K562 (cell line): ENCODE data around the gene FARP2. TPM values are rescaled to one million over a fixed set of nuclear protein-coding genes. Genes with fewer than 3 reads are reported as not detected.

ENCODE experiments used
- BRD9 ChIP-seq: fragments of 450-650 bp; IDR thresholded peaks from 2 replicates; pipeline ENCODE4 v1.6.1; 2018; ENCODE audit warnings: low read depth; ENCODE audit not compliant: partially characterized antibody
- DNMT1 ChIP-seq: fragments of 450-650 bp; IDR thresholded peaks from 2 replicates; pipeline ENCODE4 v1.6.1; 2016; ENCODE audit warnings: antibody characterized with exemption, mild to moderate bottlenecking
- DPF2 ChIP-seq: fragments of 450-650 bp; IDR thresholded peaks from 2 replicates; pipeline ENCODE4 v1.6.1; 2016
- ERF ChIP-seq: fragments of 450-650 bp; formaldehyde crosslinking; IDR thresholded peaks from 2 replicates; pipeline ENCODE4 v1.4.0; 2020; ENCODE audit warnings: mild to moderate bottlenecking, mixed read lengths
- GTF2F1 ChIP-seq: IDR thresholded peaks from 2 replicates; pipeline ENCODE4 v1.6.1; 2011; ENCODE audit warnings: low read depth, low read length, improper control_type of control experiment
- MAFG ChIP-seq: fragments of 450-650 bp; conservative IDR thresholded peaks from 2 replicates; pipeline ENCODE4 v1.6.1; 2016; ENCODE audit warnings: missing genetic modification characterization, missing compliant biosample characterization
- MIER1 ChIP-seq: fragments of 450-650 bp; IDR thresholded peaks from 2 replicates; pipeline ENCODE4 v1.6.1; 2016; ENCODE audit warnings: antibody characterized with exemption, mild to moderate bottlenecking, low read depth
- NCOR1 ChIP-seq: fragments of 450-650 bp; IDR thresholded peaks from 2 replicates; pipeline ENCODE4 v1.6.1; 2016; ENCODE audit warnings: mild to moderate bottlenecking, moderate library complexity
- NR2F6 ChIP-seq: fragments of 450-650 bp; formaldehyde crosslinking; IDR thresholded peaks from 2 replicates; pipeline ENCODE4 v1.4.0; 2020; ENCODE audit warnings: mild to moderate bottlenecking
- POLR3A ChIP-seq: IDR thresholded peaks from 2 replicates; pipeline ENCODE4 v1.6.1; 2011; ENCODE audit warnings: borderline replicate concordance, mild to moderate bottlenecking, moderate library complexity; ENCODE audit not compliant: insufficient read length, insufficient read depth; ENCODE audit errors: extremely low read depth
- PYGO2 ChIP-seq: fragments of 450-650 bp; IDR thresholded peaks from 2 replicates; pipeline ENCODE4 v1.6.1; 2016; ENCODE audit warnings: mild to moderate bottlenecking, missing genetic modification characterization, moderate library complexity, missing compliant biosample characterization
- STAT5A ChIP-seq: IDR thresholded peaks from 2 replicates; pipeline ENCODE4 v1.6.1; 2012; ENCODE audit warnings: low read length, inconsistent platforms, borderline replicate concordance
- ZBED1 ChIP-seq: IDR thresholded peaks from 2 replicates; pipeline ENCODE4 v1.6.1; 2014
- ZNF282 ChIP-seq: sonication (generic); formaldehyde crosslinking; IDR thresholded peaks from 2 replicates; pipeline ENCODE4 v1.8.1; 2023; ENCODE audit warnings: missing genetic modification reagents
- ZNF699 ChIP-seq: fragments of 250-450 bp; sonication (Bioruptor Pico); IDR thresholded peaks from 2 replicates; pipeline ENCODE4 v1.8.0; 2021; ENCODE audit warnings: mild to moderate bottlenecking, moderate library complexity; ENCODE audit not compliant: insufficient replicate concordance
- polyA plus RNA-seq, 8 experiments: library from polyadenylated mRNA; depleted of rRNA in 4 of 8; stranded (reverse) in 5 of 8; unstranded in 3 of 8; fragments of >200 nt; fragmentation: Nextera tagmentation in 2 of 8; fragmentation: Illumina TruSeq in 1 of 8; extraction: Ambion mirVana in 2 of 8; extraction: Trizol in 1 of 8; gene quantifications; 2 replicates each; pipeline versions ENCODE4 v1.2.1 to v1.2.3, GENCODE V29; 2011 to 2014; ENCODE audit warnings: inconsistent platforms in 1 of 8, missing spikeins in 1 of 8
- total RNA-seq, 7 experiments: library from RNA; depleted of rRNA in 6 of 7; stranded (reverse); fragments of >200 nt in 6 of 7; fragmentation: Illumina TruSeq in 2 of 7; extraction: Trizol in 2 of 7; gene quantifications; 2 replicates each; pipeline versions ENCODE4 v1.2.1 to v1.2.3, GENCODE V29; 2011 to 2021; ENCODE audit warnings: low replicate concordance in 1 of 7
- TF ChIP-seq, protein P1 (sequence below), 2 experiments: fragments of 150-350 bp in 1 of 2; IDR thresholded peaks; 2 replicates each; pipeline ENCODE4 v1.6.1; 2012 to 2016; ENCODE audit warnings: low read depth in 2 of 2, low read length in 2 of 2, mild to moderate bottlenecking in 1 of 2, moderate library complexity in 1 of 2
- TF ChIP-seq, protein P2 (sequence below): sonication (generic); formaldehyde crosslinking; IDR thresholded peaks from 2 replicates; pipeline ENCODE4 v1.8.0; 2022; ENCODE audit warnings: mild to moderate bottlenecking, missing genetic modification reagents
- TF ChIP-seq, protein P3 (sequence below): sonication (generic); formaldehyde crosslinking; IDR thresholded peaks from 2 replicates; pipeline ENCODE4 v1.8.0; 2023; ENCODE audit warnings: mild to moderate bottlenecking, missing genetic modification reagents
- TF ChIP-seq, protein P4 (sequence below): sonication (generic); formaldehyde crosslinking; IDR thresholded peaks from 2 replicates; pipeline ENCODE4 v1.8.0; 2023; ENCODE audit warnings: mild to moderate bottlenecking, missing genetic modification reagents
- TF ChIP-seq, protein P5 (sequence below): sonication (generic); formaldehyde crosslinking; IDR thresholded peaks from 2 replicates; pipeline ENCODE4 v1.5.0; 2020; ENCODE audit warnings: missing genetic modification reagents

FARP2 gene
- total and polyA plus RNA-seq, 9 of the 15 experiments (the other 6 are each of a cell fraction or from before 2014, with no cell fraction given) = 4.1 to 38.1 (median 21.1) TPM

DNA sequence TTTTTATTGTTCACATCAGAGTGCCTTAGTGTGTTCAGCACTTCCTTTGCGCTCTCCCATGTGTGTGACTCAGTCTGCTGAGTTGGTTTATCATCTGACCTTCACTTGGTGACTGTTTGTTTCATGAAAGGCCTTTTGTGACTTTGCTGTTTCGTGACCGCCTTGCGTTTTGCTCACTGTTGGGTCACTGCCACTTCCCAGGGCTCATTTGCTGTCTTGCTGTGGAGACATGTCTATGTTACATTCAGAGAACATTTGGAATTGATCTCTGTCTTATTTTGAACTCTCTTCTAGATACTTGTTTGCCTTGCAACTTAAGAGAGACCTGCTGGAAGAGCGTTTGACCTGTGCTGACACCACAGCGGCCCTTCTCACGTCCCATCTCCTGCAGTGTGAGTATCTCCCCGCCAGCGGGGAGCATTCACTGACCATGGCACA is 54.7 kb downstream of the FARP2 start (continued):
- TF ChIP-seq, protein P1, sequence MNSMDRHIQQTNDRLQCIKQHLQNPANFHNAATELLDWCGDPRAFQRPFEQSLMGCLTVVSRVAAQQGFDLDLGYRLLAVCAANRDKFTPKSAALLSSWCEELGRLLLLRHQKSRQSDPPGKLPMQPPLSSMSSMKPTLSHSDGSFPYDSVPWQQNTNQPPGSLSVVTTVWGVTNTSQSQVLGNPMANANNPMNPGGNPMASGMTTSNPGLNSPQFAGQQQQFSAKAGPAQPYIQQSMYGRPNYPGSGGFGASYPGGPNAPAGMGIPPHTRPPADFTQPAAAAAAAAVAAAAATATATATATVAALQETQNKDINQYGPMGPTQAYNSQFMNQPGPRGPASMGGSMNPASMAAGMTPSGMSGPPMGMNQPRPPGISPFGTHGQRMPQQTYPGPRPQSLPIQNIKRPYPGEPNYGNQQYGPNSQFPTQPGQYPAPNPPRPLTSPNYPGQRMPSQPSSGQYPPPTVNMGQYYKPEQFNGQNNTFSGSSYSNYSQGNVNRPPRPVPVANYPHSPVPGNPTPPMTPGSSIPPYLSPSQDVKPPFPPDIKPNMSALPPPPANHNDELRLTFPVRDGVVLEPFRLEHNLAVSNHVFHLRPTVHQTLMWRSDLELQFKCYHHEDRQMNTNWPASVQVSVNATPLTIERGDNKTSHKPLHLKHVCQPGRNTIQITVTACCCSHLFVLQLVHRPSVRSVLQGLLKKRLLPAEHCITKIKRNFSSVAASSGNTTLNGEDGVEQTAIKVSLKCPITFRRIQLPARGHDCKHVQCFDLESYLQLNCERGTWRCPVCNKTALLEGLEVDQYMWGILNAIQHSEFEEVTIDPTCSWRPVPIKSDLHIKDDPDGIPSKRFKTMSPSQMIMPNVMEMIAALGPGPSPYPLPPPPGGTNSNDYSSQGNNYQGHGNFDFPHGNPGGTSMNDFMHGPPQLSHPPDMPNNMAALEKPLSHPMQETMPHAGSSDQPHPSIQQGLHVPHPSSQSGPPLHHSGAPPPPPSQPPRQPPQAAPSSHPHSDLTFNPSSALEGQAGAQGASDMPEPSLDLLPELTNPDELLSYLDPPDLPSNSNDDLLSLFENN (IDR thresholded peaks at IDR 0.05; ENCODE audit: low read depth in 2 of 2, low read length in 2 of 2) = no peak
- TF ChIP-seq ZNF282 (CRISPR knock-in tag) = no peak
- no peak for TF ChIP-seq DNMT1
- no peak for TF ChIP-seq MIER1
- TF ChIP-seq, protein P2, sequence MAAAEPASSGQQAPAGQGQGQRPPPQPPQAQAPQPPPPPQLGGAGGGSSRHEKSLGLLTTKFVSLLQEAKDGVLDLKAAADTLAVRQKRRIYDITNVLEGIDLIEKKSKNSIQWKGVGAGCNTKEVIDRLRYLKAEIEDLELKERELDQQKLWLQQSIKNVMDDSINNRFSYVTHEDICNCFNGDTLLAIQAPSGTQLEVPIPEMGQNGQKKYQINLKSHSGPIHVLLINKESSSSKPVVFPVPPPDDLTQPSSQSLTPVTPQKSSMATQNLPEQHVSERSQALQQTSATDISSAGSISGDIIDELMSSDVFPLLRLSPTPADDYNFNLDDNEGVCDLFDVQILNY (CRISPR knock-in tag) = no peak
- peak; percentile 44 for TF ChIP-seq MAFG (tag)
- TF ChIP-seq GTF2F1 = no peak
- TF ChIP-seq POLR3A = no peak
- no peak for TF ChIP-seq ZBED1
- TF ChIP-seq ERF (CRISPR knock-in tag) = no peak
- peak; percentile 67 for TF ChIP-seq DPF2
- no peak for TF ChIP-seq PYGO2 (tag)
- no peak for TF ChIP-seq BRD9
- no peak for TF ChIP-seq NCOR1
- TF ChIP-seq STAT5A = no peak
- no peak for TF ChIP-seq ZNF699 (CRISPR knock-in tag)
- no peak for TF ChIP-seq NR2F6 (CRISPR knock-in tag)
- TF ChIP-seq, protein P3, sequence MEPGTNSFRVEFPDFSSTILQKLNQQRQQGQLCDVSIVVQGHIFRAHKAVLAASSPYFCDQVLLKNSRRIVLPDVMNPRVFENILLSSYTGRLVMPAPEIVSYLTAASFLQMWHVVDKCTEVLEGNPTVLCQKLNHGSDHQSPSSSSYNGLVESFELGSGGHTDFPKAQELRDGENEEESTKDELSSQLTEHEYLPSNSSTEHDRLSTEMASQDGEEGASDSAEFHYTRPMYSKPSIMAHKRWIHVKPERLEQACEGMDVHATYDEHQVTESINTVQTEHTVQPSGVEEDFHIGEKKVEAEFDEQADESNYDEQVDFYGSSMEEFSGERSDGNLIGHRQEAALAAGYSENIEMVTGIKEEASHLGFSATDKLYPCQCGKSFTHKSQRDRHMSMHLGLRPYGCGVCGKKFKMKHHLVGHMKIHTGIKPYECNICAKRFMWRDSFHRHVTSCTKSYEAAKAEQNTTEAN (CRISPR knock-in tag) = no peak
- TF ChIP-seq, protein P4, sequence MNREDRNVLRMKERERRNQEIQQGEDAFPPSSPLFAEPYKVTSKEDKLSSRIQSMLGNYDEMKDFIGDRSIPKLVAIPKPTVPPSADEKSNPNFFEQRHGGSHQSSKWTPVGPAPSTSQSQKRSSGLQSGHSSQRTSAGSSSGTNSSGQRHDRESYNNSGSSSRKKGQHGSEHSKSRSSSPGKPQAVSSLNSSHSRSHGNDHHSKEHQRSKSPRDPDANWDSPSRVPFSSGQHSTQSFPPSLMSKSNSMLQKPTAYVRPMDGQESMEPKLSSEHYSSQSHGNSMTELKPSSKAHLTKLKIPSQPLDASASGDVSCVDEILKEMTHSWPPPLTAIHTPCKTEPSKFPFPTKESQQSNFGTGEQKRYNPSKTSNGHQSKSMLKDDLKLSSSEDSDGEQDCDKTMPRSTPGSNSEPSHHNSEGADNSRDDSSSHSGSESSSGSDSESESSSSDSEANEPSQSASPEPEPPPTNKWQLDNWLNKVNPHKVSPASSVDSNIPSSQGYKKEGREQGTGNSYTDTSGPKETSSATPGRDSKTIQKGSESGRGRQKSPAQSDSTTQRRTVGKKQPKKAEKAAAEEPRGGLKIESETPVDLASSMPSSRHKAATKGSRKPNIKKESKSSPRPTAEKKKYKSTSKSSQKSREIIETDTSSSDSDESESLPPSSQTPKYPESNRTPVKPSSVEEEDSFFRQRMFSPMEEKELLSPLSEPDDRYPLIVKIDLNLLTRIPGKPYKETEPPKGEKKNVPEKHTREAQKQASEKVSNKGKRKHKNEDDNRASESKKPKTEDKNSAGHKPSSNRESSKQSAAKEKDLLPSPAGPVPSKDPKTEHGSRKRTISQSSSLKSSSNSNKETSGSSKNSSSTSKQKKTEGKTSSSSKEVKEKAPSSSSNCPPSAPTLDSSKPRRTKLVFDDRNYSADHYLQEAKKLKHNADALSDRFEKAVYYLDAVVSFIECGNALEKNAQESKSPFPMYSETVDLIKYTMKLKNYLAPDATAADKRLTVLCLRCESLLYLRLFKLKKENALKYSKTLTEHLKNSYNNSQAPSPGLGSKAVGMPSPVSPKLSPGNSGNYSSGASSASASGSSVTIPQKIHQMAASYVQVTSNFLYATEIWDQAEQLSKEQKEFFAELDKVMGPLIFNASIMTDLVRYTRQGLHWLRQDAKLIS (CRISPR knock-in tag) = no peak
- TF ChIP-seq, protein P5, sequence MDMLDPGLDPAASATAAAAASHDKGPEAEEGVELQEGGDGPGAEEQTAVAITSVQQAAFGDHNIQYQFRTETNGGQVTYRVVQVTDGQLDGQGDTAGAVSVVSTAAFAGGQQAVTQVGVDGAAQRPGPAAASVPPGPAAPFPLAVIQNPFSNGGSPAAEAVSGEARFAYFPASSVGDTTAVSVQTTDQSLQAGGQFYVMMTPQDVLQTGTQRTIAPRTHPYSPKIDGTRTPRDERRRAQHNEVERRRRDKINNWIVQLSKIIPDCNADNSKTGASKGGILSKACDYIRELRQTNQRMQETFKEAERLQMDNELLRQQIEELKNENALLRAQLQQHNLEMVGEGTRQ (CRISPR knock-in tag) = no peak
